H1 (cell line): ENCODE measurements around the gene C14orf132. TPM values are rescaled to one million over a fixed set of nuclear protein-coding genes. Genes with fewer than 3 reads are reported as not detected.

ENCODE experiments used
- CTCF ChIA-PET: fragments of 300-600 bp; sonication (Branson Sonifier 250); formaldehyde crosslinking; loops from one replicate; lab custom pipeline; 2021; ENCODE audit not compliant: partially characterized antibody; lab: Charles Lee
- POLR2A ChIA-PET: fragments of 300-600 bp; sonication (Branson Sonifier 250); formaldehyde crosslinking; loops from one replicate; lab custom pipeline; 2021; ENCODE audit warnings: inconsistent platforms; ENCODE audit not compliant: partially characterized antibody; lab: Charles Lee
- DNase-seq, 2 experiments: peaks; one replicate each; pipeline versions ENCODE4 v3.0.0 to v3.0.0-alpha.2; 2010 to 2022; ENCODE audit warnings: low spot score in 2 of 2, low read depth in 1 of 2, mixed read lengths in 1 of 2
- FAIRE-seq: peaks from 2 replicates; lab custom pipeline; 2011; peaks lifted over from hg19 to GRCh38; lab: Jason Lieb, UNC
- H2AFZ ChIP-seq: 2 replicates; pipeline ENCODE4 v1.8.1; 2012; ENCODE audit warnings: low read length, inconsistent platforms
- H2AK5ac ChIP-seq: 2 replicates; pipeline ENCODE4 v1.6.1; 2013; ENCODE audit warnings: low read depth, low read length
- H2BK120ac ChIP-seq: replicated peaks from 2 replicates; pipeline ENCODE3; 2013; ENCODE audit warnings: low read depth, low read length, inconsistent platforms
- H2BK12ac ChIP-seq: 2 replicates; pipeline ENCODE4 v1.6.1; 2013; ENCODE audit warnings: low read depth, low read length
- H2BK15ac ChIP-seq: 2 replicates; pipeline ENCODE4 v1.6.1; 2013; ENCODE audit warnings: low read length
- H2BK20ac ChIP-seq: 2 replicates; pipeline ENCODE4 v1.6.1; 2013; ENCODE audit warnings: low read length
- H2BK5ac ChIP-seq: 2 replicates; pipeline ENCODE4 v1.6.1; 2013; ENCODE audit warnings: low read depth, low read length
- H3K14ac ChIP-seq: 2 replicates; pipeline ENCODE4 v1.6.1; 2013; ENCODE audit warnings: inconsistent platforms; ENCODE audit not compliant: insufficient read length
- H3K18ac ChIP-seq: 2 replicates; pipeline ENCODE4 v1.6.1; 2013; ENCODE audit warnings: low read length; ENCODE audit errors: extremely low read depth
- H3K23ac ChIP-seq: 2 replicates; pipeline ENCODE4 v1.6.1; 2013; ENCODE audit warnings: inconsistent platforms; ENCODE audit not compliant: insufficient read length
- H3K23me2 ChIP-seq: 2 replicates; pipeline ENCODE4 v1.6.1; 2013; ENCODE audit warnings: low read depth, low read length
- H3K27ac ChIP-seq: 2 replicates; pipeline ENCODE4 v1.6.1; 2011; ENCODE audit warnings: low read depth, low read length, inconsistent platforms
- H3K27me3 ChIP-seq, 4 experiments: replicated peaks in 1 of 4; 1 replicate in 1 of 4; 2 replicates in 3 of 4; pipeline versions ENCODE4 v1.6.1 to v1.8.1; 2011 to 2013; ENCODE audit warnings: low read length in 3 of 4, mild to moderate bottlenecking in 3 of 4, inconsistent platforms in 2 of 4, mixed read lengths in 2 of 4, moderate library complexity in 1 of 4; ENCODE audit not compliant: control insufficient read depth in 3 of 4, insufficient read depth in 3 of 4; ENCODE audit errors: extremely low read depth in 1 of 4
- H3K36me3 ChIP-seq, 4 experiments: 2 replicates each; pipeline versions ENCODE4 v1.6.1 to v1.8.1; 2011 to 2013; ENCODE audit warnings: mild to moderate bottlenecking in 4 of 4, low read length in 3 of 4, moderate library complexity in 2 of 4, control low read depth in 1 of 4, inconsistent platforms in 1 of 4; ENCODE audit not compliant: insufficient read depth in 4 of 4, control insufficient read depth in 2 of 4
- H3K4ac ChIP-seq: replicated peaks from 2 replicates; pipeline ENCODE3; 2013; ENCODE audit warnings: low read length, low read depth, mixed read lengths, inconsistent platforms; ENCODE audit not compliant: insufficient read length
- H3K4me1 ChIP-seq, 4 experiments: replicated peaks in 1 of 4; 1 replicate in 1 of 4; 2 replicates in 3 of 4; pipeline versions ENCODE4 v1.6.1 to v1.8.1; 2011 to 2013; ENCODE audit warnings: low read length in 3 of 4, inconsistent platforms in 2 of 4, mixed read lengths in 1 of 4; ENCODE audit not compliant: insufficient read depth in 4 of 4, control insufficient read depth in 3 of 4
- H3K4me2 ChIP-seq, 2 experiments: 2 replicates each; pipeline versions ENCODE4 v1.6.1 to v1.8.1; 2011 to 2013; ENCODE audit warnings: low read depth in 2 of 2, low read length in 2 of 2, control low read depth in 1 of 2, inconsistent platforms in 1 of 2, mild to moderate bottlenecking in 1 of 2; ENCODE audit not compliant: insufficient read depth in 1 of 2
- H3K4me3 ChIP-seq, 4 experiments: fragments of 200-600, 300-600 bp in 1 of 4; sonication (generic), shearing (Covaris generic), sonication (Bioruptor Twin) in 1 of 4; 2 replicates each; pipeline versions ENCODE4 v1.5.1 to v1.8.1; 2011 to 2016; ENCODE audit warnings: low read length in 4 of 4, low read depth in 3 of 4, control low read depth in 2 of 4, inconsistent platforms in 2 of 4, mild to moderate bottlenecking in 2 of 4, mixed read lengths in 1 of 4, moderate library complexity in 1 of 4; ENCODE audit not compliant: insufficient read depth in 2 of 4; ENCODE audit errors: extremely low read depth in 1 of 4
- H3K56ac ChIP-seq: replicated peaks from 2 replicates; pipeline ENCODE3; 2013; ENCODE audit warnings: low read depth, mild to moderate bottlenecking, mixed read lengths, low read length, inconsistent platforms; ENCODE audit not compliant: insufficient read length
- H3K79me1 ChIP-seq: 2 replicates; pipeline ENCODE4 v1.6.1; 2013; ENCODE audit warnings: low read depth, low read length, control low read depth
- H3K79me2 ChIP-seq, 2 experiments: 2 replicates each; pipeline versions ENCODE4 v1.6.1 to v1.8.1; 2012 to 2013; ENCODE audit warnings: low read length in 2 of 2, mild to moderate bottlenecking in 2 of 2, inconsistent platforms in 1 of 2; ENCODE audit not compliant: insufficient read depth in 2 of 2, control insufficient read depth in 1 of 2
- H3K9ac ChIP-seq, 4 experiments: replicated peaks in 1 of 4; 1 replicate in 1 of 4; 2 replicates in 3 of 4; pipeline versions ENCODE4 v1.6.1 to v1.8.1; 2011 to 2013; ENCODE audit warnings: low read depth in 3 of 4, low read length in 3 of 4, control low read depth in 2 of 4, mild to moderate bottlenecking in 2 of 4, moderate library complexity in 2 of 4, inconsistent platforms in 1 of 4; ENCODE audit errors: extremely low read depth in 1 of 4
- H3K9me3 ChIP-seq, 2 experiments: 2 replicates each; pipeline versions ENCODE4 v1.6.1 to v1.8.1; 2012 to 2013; ENCODE audit warnings: mild to moderate bottlenecking in 2 of 2, moderate library complexity in 2 of 2, control low read depth in 1 of 2, inconsistent platforms in 1 of 2, low read depth in 1 of 2, low read length in 1 of 2, mixed read lengths in 1 of 2; ENCODE audit not compliant: insufficient read depth in 2 of 2
- H4K20me1 ChIP-seq, 2 experiments: replicated peaks in 1 of 2; 2 replicates each; pipeline versions ENCODE3 to v1.8.1; 2011 to 2013; ENCODE audit warnings: inconsistent platforms in 2 of 2, low read length in 2 of 2, mild to moderate bottlenecking in 1 of 2; ENCODE audit not compliant: insufficient read depth in 2 of 2, control insufficient read depth in 1 of 2
- H4K5ac ChIP-seq: 2 replicates; pipeline ENCODE4 v1.6.1; 2013; ENCODE audit warnings: low read length, low read depth, mixed read lengths, inconsistent platforms; ENCODE audit not compliant: insufficient read length
- H4K8ac ChIP-seq: 2 replicates; pipeline ENCODE4 v1.8.0; 2013; ENCODE audit warnings: mild to moderate bottlenecking, moderate library complexity, low read length, inconsistent platforms; ENCODE audit not compliant: insufficient read depth; ENCODE audit errors: extremely low read depth
- H4K91ac ChIP-seq: replicated peaks from 2 replicates; pipeline ENCODE3; 2013; ENCODE audit warnings: low read length, mixed read lengths, inconsistent platforms; ENCODE audit not compliant: insufficient read length
- BACH1 ChIP-seq: IDR thresholded peaks from 2 replicates; pipeline ENCODE4 v1.6.1; 2012; ENCODE audit warnings: low read length, improper control_type of control experiment
- BRCA1 ChIP-seq: IDR thresholded peaks from 2 replicates; pipeline ENCODE4 v1.6.1; 2012; ENCODE audit warnings: low read depth, low read length, improper control_type of control experiment
- CEBPB ChIP-seq: IDR thresholded peaks from 2 replicates; pipeline ENCODE4 v1.6.1; 2012; ENCODE audit warnings: low read depth, low read length
- GTF2F1 ChIP-seq: IDR thresholded peaks from 2 replicates; pipeline ENCODE4 v1.6.1; 2012; ENCODE audit warnings: low read depth, low read length, improper control_type of control experiment, borderline replicate concordance
- HDAC6 ChIP-seq: IDR thresholded peaks from one replicate; pipeline ENCODE4 v1.7.1; 2012; ENCODE audit warnings: low read depth, mild to moderate bottlenecking, inconsistent platforms, low read length, moderate library complexity
- SP1 ChIP-seq: IDR thresholded peaks from 2 replicates; pipeline ENCODE4 v1.6.1; 2011; ENCODE audit warnings: low read depth, low read length
- SUZ12 ChIP-seq: fragments of 200-600 bp; sonication (generic); IDR thresholded peaks from 2 replicates; pipeline ENCODE4 v1.6.1; 2012; ENCODE audit warnings: mild to moderate bottlenecking, inconsistent platforms, low read length, moderate library complexity, mixed read lengths
- WGBS, 2 experiments: shearing (Covaris generic) in 1 of 2; methylation state at CpG; one replicate each; pipeline versions ENCODE4 v1.1.6 to v1.1.7; 2013 to 2015; ENCODE audit warnings: low lambda C conversion rate in 2 of 2, mixed read lengths in 2 of 2, inconsistent platforms in 1 of 2, low coverage in 1 of 2, missing lambda C conversion rate in 1 of 2; ENCODE audit not compliant: insufficient replicate concordance in 2 of 2, insufficient coverage in 1 of 2, insufficient read length in 1 of 2; ENCODE audit errors: extremely low coverage in 1 of 2, missing lambda C conversion rate in 1 of 2; 5-methylcytosine and 5-hydroxymethylcytosine counted together
- polyA plus RNA-seq, 7 experiments: library from polyadenylated mRNA; depleted of rRNA in 3 of 7; stranded (reverse) in 5 of 7; unstranded in 2 of 7; fragments of >200 nt in 5 of 7; fragments of 200-250 nt in 2 of 7; gene quantifications; 1 replicate in 5 of 7; 2 replicates in 1 of 7; 4 replicates in 1 of 7; pipeline versions ENCODE4 v1.2.1 to v1.2.3, GENCODE V29; 2011 to 2013; ENCODE audit warnings: missing spikeins in 2 of 7, mixed read lengths in 2 of 7
- total RNA-seq: library from RNA; stranded (reverse); fragmentation: NEBNext Ultra II Directional; extraction: Animal tissue kit (Norgen Biotek cat#: 25700); gene quantifications from 2 replicates; pipeline ENCODE4 v1.2.1, GENCODE V29; 2021

The C14orf132 gene
- total and polyA plus RNA-seq, 2 of the 8 experiments (the other 6 are each of a cell fraction or from before 2014, with no cell fraction given): 11.7 to 32.5 TPM

DNA sequence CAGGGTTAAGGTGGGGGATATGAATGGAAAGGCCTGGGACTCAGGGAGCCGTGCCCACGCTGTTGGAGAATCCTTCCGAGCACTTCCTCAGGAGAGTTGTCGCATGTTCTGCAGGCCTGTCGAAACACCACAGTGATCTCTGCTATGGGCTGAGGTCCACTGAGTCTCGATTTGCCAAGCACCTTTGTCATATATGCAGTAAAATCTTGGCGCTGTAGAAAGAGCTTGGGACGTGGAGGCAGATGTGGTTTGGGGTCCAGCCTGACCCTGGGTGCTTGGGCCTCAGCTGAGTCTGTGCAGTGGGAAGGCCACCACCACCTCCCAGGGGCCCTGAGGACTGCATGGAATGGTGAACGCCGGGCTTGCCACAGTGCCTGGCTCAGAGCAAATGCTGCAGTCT is 32.9 kb downstream of the C14orf132 start:
- no peak overlapping the region for H2BK20ac ChIP-seq
- peaks cover 2 to 12% of the 10 kb centered on the region in 2 experiments for H4K20me1 ChIP-seq
- no peak for FAIRE-seq
- H4K8ac ChIP-seq: no peak overlapping the region
- H3K14ac ChIP-seq: no peak overlapping the region
- no peaks in the 10 kb centered on the region; the same call in 1 of the 2 replicates for H3K23me2 ChIP-seq
- H3K4me1 ChIP-seq: no peaks in the 10 kb centered on the region; a peak in 1 of 7 replicates
- H3K18ac ChIP-seq: no peak overlapping the region
- no peak for DNase-seq
- peaks cover 7% of the 10 kb centered on the region for H3K79me1 ChIP-seq
- no peak overlapping the region for H3K4ac ChIP-seq
- H3K79me2 ChIP-seq: no peaks in the 10 kb centered on the region
- no peak overlapping the region for H4K91ac ChIP-seq
- H3K9me3 ChIP-seq: no peaks in the 10 kb centered on the region
- 89% methylated on average over 10 of the region's 10 CpGs; no CpG with 5 or more reads in 1 of the 2 experiments for WGBS, 2 experiments
- no peak overlapping the region for H3K4me3 ChIP-seq
- no peak overlapping the region for H3K27ac ChIP-seq
- CTCF ChIA-PET: interaction anchor here (0.6 to 3.3 kb wide), 10 partner anchors 11 to 505 kb away, joined by 3 to 23 read pairs (median 4); partner anchors contain the start of gene C14orf132
- POLR2A ChIA-PET: interaction anchor here (1.1 kb wide), 1 partner anchor 11 kb away, joined by 3 read pairs; no protein-coding TSS in a partner anchor
- H2AK5ac ChIP-seq: no peak overlapping the region
- H2AFZ ChIP-seq: no peak overlapping the region
- no peak overlapping the region for H2BK15ac ChIP-seq
- H3K9ac ChIP-seq: no peak overlapping the region
- H3K27me3 ChIP-seq: no peaks in the 10 kb centered on the region
- H2BK120ac ChIP-seq: no peak overlapping the region
- H2BK5ac ChIP-seq: 0 out of 2 replicates have a peak overlapping the region, but pooled peaks have one; percentile 10
- H3K4me2 ChIP-seq: no peak overlapping the region
- no peak overlapping the region for H3K56ac ChIP-seq
- no peak overlapping the region for H2BK12ac ChIP-seq
- H4K5ac ChIP-seq: no peak overlapping the region
- no peaks in the 10 kb centered on the region for H3K36me3 ChIP-seq
- TF ChIP-seq SUZ12: no peak
- no peak for TF ChIP-seq BACH1
- no peak for TF ChIP-seq HDAC6
- no peak for TF ChIP-seq CEBPB
- no peak for TF ChIP-seq GTF2F1
- no peak for TF ChIP-seq SP1
- no peak for TF ChIP-seq BRCA1
- H3K23ac ChIP-seq: no peak overlapping the region
